Non-pigmented ciliary epithelial cell (primary cell): ENCODE results near the gene PLXNB2.
"Not testable (repeated sequence)": the region's sequence is repeated elsewhere in the genome, so short reads cannot be mapped to it uniquely, and the experiment has no call there.

ENCODE experiments used
- DNase-seq: peaks from one replicate; pipeline ENCODE4 v3.0.0-alpha.2; 2010; ENCODE audit warnings: low read depth

The PLXNB2 gene

GRCh38 chr22:50280708-50281383 lies 26.6 kb downstream of the PLXNB2 start:
- DNase-seq = no peak

GRCh38 chr22:50280022-50280707 lies 27.3 kb downstream of the PLXNB2 start:
- DNase-seq = no peak

- no peak for DNase-seq
Observed at GRCh38 chr22:50278956-50279619, 28.4 kb downstream of the PLXNB2 start.

- DNase-seq = no peak
Observed at GRCh38 chr22:50278461-50278860, 29.0 kb downstream of the PLXNB2 start.

- DNase-seq = no peak
Observed at GRCh38 chr22:50277761-50278160, 29.7 kb downstream of the PLXNB2 start.

GRCh38 chr22:50276143-50276542 lies 31.3 kb downstream of the PLXNB2 start:
- DNase-seq = no peak

- no peak for DNase-seq
Observed at GRCh38 chr22:50275181-50276055, 32.0 kb downstream of the PLXNB2 start.

- no peak for DNase-seq
Observed at GRCh38 chr22:50274771-50275170, 32.7 kb downstream of the PLXNB2 start.

- no peak for DNase-seq
Observed at GRCh38 chr22:50274311-50274710, 33.1 kb downstream of the PLXNB2 start.

- not testable (repeated sequence) for DNase-seq
Observed at GRCh38 chr22:50273781-50274180, 33.7 kb downstream of the PLXNB2 start.

GRCh38 chr22:50273352-50273751 lies 34.1 kb downstream of the PLXNB2 start:
- DNase-seq = not testable (repeated sequence)

GRCh38 chr22:50272044-50272802 lies 35.2 kb downstream of the PLXNB2 start:
- no peak for DNase-seq

GRCh38 chr22:50271519-50271970 lies 35.9 kb downstream of the PLXNB2 start:
- no peak for DNase-seq

- no peak for DNase-seq
Observed at GRCh38 chr22:50270666-50271394, 36.6 kb downstream of the PLXNB2 start.

- no peak for DNase-seq
Observed at GRCh38 chr22:50269970-50270665, 37.3 kb downstream of the PLXNB2 start, which contains the start of gene MAPK11. Gene MAPK11, minus strand, starts transcription at chr22:50270380. Its CDS starts 88 bp downstream, at chr22:50270292.

GRCh38 chr22:50269573-50269969 lies 37.9 kb downstream of the PLXNB2 start:
- DNase-seq = no peak

- no peak for DNase-seq
Observed at GRCh38 chr22:50268655-50269113, 38.8 kb downstream of the PLXNB2 start.

- no peak for DNase-seq
Observed at GRCh38 chr22:50267591-50268390, 39.7 kb downstream of the PLXNB2 start.

- no peak for DNase-seq
Observed at GRCh38 chr22:50266994-50267393, 40.5 kb downstream of the PLXNB2 start.
